HG03342 (cell line): Measurements from ENCODE around the gene USP3.
"Not testable (repeated sequence)": the region's sequence is repeated elsewhere in the genome, so short reads cannot be mapped to it uniquely, and the experiment has no call there.

ENCODE experiments used
- ATAC-seq: cut with Tn5 transposase; IDR thresholded peaks from one replicate; pipeline ENCODE4 v1.9.1; 2021; ENCODE audit warnings: mild to moderate bottlenecking, moderate library complexity; ENCODE audit not compliant: unreplicated experiment

Gene USP3

DNA sequence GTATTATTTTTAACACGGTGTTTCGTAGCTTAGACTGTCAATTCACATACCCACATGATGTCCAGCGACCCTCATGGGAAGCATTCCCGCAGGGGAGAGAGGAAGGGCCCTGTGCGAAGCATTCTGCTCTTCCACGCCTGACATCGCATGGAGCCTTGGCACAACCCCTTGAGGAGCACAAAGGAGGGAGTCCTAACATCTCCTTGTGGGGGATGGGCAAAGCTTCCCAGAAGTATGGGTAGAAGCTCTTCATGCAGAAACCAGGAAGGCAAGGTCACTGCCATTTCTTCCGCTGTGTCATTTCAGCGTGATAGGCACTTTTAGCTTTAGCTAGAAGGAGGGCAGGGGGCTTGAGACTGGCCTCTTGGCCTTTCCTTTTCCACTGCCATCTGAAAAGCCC is 28.7 kb upstream of the USP3 start:
- no peak for ATAC-seq

GRCh38 chr15:63476229-63476632 is 28.2 kb upstream of the USP3 start:
- ATAC-seq = no peak

- no peak for ATAC-seq
These were observed 26.1 kb upstream of the USP3 start for GRCh38 chr15:63478243-63478642.

- no peak for ATAC-seq
These were observed 24.0 kb upstream of the USP3 start for GRCh38 chr15:63480441-63480821.

DNA sequence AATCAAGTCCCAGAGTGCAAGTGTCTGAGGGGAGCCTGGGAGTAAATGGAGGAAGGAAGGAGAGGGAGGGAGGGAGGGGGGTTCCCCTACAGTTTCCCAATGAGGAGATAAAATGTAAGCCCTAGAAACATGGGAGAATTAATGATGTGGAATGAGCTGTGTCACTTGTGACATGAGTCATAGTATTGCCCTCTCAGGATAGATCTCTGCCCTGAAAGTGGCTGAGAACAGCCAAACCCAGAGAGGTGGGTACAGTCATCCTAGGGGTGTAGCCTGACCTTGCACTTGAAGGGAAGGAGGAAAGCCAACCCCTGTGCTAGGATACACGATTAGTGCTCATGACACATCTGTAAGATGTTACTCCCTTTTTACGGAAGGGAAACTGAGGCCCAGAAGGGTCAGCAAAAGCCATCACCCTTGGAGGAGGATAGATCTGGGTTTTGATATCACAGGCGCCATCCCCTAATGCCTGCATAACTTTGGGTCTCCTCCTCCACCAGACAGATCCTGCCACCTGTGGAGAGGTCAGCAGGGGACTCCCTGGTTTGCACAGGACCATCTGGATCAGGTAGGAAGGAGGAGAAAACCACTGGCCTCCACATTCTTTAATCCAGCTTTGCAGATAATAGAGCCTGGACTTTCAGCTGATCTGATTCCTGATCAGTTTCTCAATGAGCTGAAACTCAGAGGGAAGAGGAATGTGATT is 23.1 kb upstream of the USP3 start:
- no peak for ATAC-seq

- ATAC-seq = no peak
These were observed 21.5 kb upstream of the USP3 start for GRCh38 chr15:63482874-63483323.

DNA sequence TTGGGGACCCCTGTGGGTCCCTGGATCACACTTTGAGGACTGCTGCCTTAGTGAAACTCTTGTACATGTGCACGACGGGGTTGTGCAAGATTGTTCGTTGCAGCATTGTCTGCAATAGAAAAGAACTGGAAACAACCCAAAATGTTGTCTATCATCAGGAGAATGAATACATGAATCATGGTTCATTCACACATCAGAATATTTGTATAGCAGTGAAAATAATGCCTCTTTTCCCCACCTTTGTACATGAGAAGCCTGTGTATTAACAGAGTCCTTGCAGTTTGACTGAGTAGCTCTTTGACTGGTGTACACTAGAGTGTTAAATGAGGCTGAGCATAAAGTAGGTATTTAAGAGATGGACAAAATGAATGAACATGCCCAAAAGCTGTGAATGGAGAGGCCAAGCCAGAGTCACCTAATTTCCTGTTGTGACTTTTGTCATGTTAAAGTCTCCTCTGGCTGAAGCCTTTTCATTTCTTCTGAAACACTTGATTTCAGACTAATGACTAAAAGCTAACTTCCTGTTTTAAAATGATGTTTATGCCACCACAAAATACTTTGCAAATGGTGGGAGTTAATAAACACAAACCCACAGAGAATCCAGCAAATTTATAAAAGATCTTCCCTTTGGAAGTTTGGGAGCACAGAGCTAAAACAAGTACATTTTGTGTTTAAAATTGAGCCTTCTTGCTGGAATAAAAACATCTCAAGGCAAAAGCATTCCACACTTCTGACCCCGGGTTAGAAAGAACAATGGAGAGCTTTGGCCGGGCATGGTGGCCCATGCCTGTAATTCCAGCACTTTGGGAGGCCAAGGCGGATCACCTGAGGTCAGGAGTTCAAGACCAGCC is 20.6 kb upstream of the USP3 start:
- ATAC-seq = no peak

DNA sequence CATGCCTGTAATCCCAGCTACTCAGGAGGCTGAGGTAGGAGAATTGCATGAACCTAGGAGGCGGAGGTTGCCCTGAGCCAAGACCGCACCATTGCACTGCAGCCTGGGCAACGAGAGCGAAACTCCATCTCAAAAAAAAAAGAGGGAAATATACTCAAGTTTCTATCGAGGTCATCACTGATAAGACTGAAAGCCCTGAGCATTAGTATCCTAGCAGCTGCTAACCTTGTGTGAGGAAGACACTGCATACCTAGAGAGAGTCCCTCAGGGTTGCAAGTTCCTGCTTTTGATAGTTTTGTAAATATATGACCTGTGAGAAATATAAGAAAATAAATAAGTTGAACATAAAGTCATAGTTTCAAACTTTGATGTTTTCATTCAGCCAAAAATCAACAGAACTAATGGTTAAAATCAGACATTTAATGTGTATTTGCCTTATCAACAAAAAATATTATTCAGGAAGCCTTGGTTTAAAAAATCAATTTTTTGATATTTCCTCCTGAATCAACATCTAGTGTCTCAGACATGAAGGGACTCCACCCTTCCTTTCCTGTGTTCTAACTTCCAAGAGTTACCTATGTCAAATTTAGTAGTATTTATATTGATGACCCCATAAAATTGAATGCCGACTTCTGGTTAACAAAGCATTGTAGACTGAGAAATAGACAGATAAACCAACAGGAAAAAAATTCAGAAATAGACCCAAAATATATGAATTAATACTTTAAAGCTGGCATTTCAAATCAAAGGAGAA is 19.8 kb upstream of the USP3 start:
- no peak for ATAC-seq

DNA sequence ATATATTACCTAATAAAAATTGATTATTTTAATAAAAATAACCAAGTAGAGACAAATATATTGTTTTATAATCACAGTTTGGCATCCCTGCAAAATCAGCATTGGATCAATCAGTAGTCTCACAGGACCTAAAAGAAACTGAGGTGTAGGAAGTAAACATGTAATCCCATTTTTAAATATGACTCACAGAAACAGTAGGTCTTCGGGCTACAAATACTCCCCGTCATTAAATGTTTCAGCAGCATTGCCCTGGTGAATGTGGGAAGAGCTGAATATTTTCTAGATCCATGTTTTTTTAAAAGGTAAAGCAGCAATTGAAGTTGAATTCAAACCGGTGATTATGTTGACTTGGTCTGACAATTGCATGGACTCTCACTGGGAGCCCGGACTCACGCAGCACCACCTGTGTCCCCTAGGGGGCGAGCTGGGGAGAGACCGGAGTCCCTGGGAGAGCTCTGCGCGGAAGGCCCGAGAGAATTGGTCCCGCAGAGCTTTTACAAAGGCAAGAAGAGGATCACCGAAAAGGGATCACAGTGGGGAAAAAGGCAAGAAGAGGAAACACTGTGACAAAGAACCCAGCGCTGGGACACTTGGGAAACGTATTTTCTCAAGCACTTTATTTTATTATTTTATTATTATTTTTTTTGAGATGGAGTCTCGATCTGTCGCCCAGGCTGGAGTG is 17.2 kb upstream of the USP3 start:
- peak; percentile 44 for ATAC-seq

DNA sequence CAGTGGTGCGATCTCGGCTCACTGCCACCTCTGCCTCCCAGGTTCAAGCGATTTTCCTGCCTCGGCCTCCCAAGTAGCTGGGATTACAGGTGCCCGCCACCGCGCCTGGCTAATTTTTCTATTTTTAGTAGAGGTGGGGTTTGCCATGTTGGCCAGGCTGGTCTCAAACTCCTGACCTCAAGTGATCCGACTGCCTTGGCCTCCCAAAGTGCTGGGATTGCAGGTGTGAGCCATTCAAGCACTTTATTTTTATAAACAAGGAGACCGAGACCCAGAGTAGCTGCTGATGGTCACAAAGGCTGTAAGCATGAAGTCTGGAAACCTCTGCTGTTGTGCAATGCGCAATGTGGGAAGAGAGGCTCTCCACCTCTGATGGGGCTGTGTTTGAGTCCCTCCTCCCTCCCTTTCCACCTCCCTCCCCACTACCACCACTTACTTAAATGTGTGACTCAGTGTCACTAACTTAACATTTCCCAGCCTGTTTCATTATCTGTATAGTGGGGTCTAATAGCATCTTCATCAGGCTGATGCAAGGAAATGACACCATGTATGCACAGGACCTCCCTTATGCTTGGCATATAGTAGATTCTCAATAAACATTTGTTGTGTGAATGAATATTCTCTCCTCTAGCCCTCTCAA is 16.5 kb upstream of the USP3 start:
- not testable (repeated sequence) for ATAC-seq

GRCh38 chr15:63488398-63488960 is 15.9 kb upstream of the USP3 start:
- no peak for ATAC-seq

GRCh38 chr15:63489352-63489751 is 15.0 kb upstream of the USP3 start:
- no peak for ATAC-seq

- ATAC-seq = no peak
These were observed 13.9 kb upstream of the USP3 start for GRCh38 chr15:63490345-63491034.

- no peak for ATAC-seq
These were observed 13.1 kb upstream of the USP3 start for GRCh38 chr15:63491116-63491827.

DNA sequence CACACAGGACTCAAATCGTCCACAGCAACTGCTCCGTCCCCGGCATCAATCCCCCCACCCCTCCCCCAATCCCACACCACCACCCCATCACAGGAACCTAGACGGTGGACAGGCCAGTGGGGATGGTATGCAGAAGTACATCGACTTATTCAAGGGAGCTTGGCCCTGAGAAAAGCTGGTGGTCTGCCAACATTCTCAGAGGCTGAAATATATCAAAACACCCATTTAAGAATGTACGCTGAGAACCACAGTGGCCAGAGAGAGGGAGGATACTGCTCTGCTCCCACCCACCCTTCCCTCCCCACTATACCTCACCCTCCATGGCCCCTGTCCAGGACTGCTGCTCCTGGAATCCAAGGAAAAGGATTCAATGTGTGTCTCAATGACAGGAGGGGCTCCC is 12.4 kb upstream of the USP3 start:
- no peak for ATAC-seq

GRCh38 chr15:63492541-63493077 is 11.8 kb upstream of the USP3 start:
- no peak for ATAC-seq

- no peak for ATAC-seq
These were observed 11.0 kb upstream of the USP3 start for GRCh38 chr15:63493436-63493835.

GRCh38 chr15:63494408-63494807 is 10.0 kb upstream of the USP3 start:
- ATAC-seq = no peak

DNA sequence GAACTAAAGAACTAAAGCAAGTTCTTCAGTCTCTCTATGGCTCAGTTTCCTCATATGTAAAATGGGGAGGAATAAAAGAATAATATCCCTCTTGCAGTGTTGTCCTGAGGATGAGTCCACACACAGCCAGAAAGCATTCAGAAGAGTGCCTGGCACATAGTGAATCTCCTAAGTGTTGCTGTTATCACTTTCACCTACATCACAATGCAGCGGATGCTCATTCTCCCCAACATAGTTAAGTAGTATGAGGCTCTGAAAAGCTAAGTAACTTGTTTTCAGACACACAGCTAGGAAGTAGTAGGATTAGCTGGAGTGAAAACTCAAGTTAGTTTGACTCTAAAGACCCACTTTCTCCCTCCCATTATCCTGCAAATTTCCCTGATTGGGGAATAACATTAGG is 9.1 kb upstream of the USP3 start:
- no peak for ATAC-seq
